PFSK-1 (cell line): ENCODE data around the gene TASP1.

Source experiments
- FOXP2 ChIP-seq: optimal IDR thresholded peaks from 2 replicates; pipeline ENCODE3; 2011; ENCODE audit warnings: borderline replicate concordance, control low read depth, inconsistent platforms; ENCODE audit not compliant: insufficient read depth; ENCODE audit errors: extremely low read length, extremely low read depth
- POLR2AphosphoS5 ChIP-seq: IDR thresholded peaks from 2 replicates; pipeline ENCODE4 v1.6.1; 2012; ENCODE audit warnings: low read depth, mild to moderate bottlenecking, control low read depth, low read length, moderate library complexity
- REST ChIP-seq, 2 experiments: IDR thresholded peaks; 2 replicates each; pipeline versions ENCODE4 v1.6.1 to v1.8.0; 2011 to 2012; ENCODE audit warnings: low read depth in 2 of 2, low read length in 2 of 2, control low read depth in 1 of 2, inconsistent platforms in 1 of 2, mild to moderate bottlenecking in 1 of 2, moderate library complexity in 1 of 2; ENCODE audit not compliant: insufficient read depth in 1 of 2
- SIN3A ChIP-seq: IDR thresholded peaks from 2 replicates; pipeline ENCODE4 v1.6.1; 2012; ENCODE audit warnings: mild to moderate bottlenecking, low read length, moderate library complexity, borderline replicate concordance; ENCODE audit not compliant: insufficient read depth
- TAF1 ChIP-seq: IDR thresholded peaks from 2 replicates; pipeline ENCODE4 v1.6.1; 2012; ENCODE audit warnings: low read length, control low read depth, borderline replicate concordance; ENCODE audit not compliant: insufficient read depth

TASP1 gene

GRCh38 chr20:13392391-13392790 lies 246.3 kb downstream of the TASP1 start:
- no peak for TF ChIP-seq FOXP2
- TF ChIP-seq REST (IDR thresholded peaks at IDR 0.05; ENCODE audit: insufficient read depth in 1 of 2, low read depth in 2 of 2, low read length in 2 of 2): no peak
- no peak for TF ChIP-seq SIN3A
- TF ChIP-seq TAF1: no peak
- no peak for TF ChIP-seq POLR2AphosphoS5

GRCh38 chr20:13389115-13389514 lies 249.6 kb downstream of the TASP1 start:
- no peak for TF ChIP-seq FOXP2
- no peak for TF ChIP-seq TAF1
- no peak for TF ChIP-seq SIN3A
- no peak for TF ChIP-seq REST (IDR thresholded peaks at IDR 0.05; ENCODE audit: insufficient read depth in 1 of 2, low read depth in 2 of 2, low read length in 2 of 2)
- no peak for TF ChIP-seq POLR2AphosphoS5

GRCh38 chr20:13384132-13384531 lies 254.6 kb downstream of the TASP1 start:
- no peak for TF ChIP-seq FOXP2
- no peak for TF ChIP-seq SIN3A
- no peak for TF ChIP-seq TAF1
- TF ChIP-seq POLR2AphosphoS5: no peak
- no peak for TF ChIP-seq REST (IDR thresholded peaks at IDR 0.05; ENCODE audit: insufficient read depth in 1 of 2, low read depth in 2 of 2, low read length in 2 of 2)

- TF ChIP-seq POLR2AphosphoS5 (no peak), REST (IDR thresholded peaks at IDR 0.05; ENCODE audit: insufficient read depth in 1 of 2, low read depth in 2 of 2, low read length in 2 of 2) (no peak), SIN3A (no peak), FOXP2 (no peak), TAF1 (no peak)
Measured at GRCh38 chr20:13382786-13383185, 255.9 kb downstream of the TASP1 start.

GRCh38 chr20:13373400-13373799 lies 265.3 kb downstream of the TASP1 start:
- TF ChIP-seq POLR2AphosphoS5 (no peak), REST (IDR thresholded peaks at IDR 0.05; ENCODE audit: insufficient read depth in 1 of 2, low read depth in 2 of 2, low read length in 2 of 2) (no peak), TAF1 (no peak), SIN3A (no peak), FOXP2 (no peak)
